Measurements from ENCODE around the gene SLC16A5. TPM values are rescaled to one million over a fixed set of nuclear protein-coding genes. Genes with fewer than 3 reads are reported as not detected.

Gene SLC16A5
- total and polyA plus RNA-seq, 10 of the 15 experiments (the other 5 are each of a cell fraction or from before 2014, with no cell fraction given), result 0.03 to 3.1 (median 0.96) TPM

GRCh38 chr17:75124041-75124818 is 36.5 kb downstream of the SLC16A5 start:
- no TSS peak for BruUV-seq (replicated peaks)
- ChIA-PET SMC1A (ENCODE audit: uncharacterized antibody, unreplicated experiment) (interaction anchor here (0.7 to 1.5 kb wide), 3 partner anchors 10 to 24 kb away, joined by 4 to 10 read pairs (median 6); no protein-coding TSS in a partner anchor), POLR2A (interaction anchor here (0.5 to 1.0 kb wide), 3 partner anchors 22 to 524 kb away, joined by 4 read pairs; no protein-coding TSS in a partner anchor), RAD21 (ENCODE audit: unreplicated experiment) (interaction anchor here (0.6 to 2.0 kb wide), 4 partner anchors 10 to 163 kb away, joined by 3 to 12 read pairs (median 3); partner anchors contain the start of gene SLC16A5), CTCF (interaction anchor here (0.8 to 1.6 kb wide), 3 partner anchors 10 to 164 kb away, joined by 3 to 10 read pairs (median 6); no protein-coding TSS in a partner anchor)
- in situ Hi-C loops (cut with MboI), result no loop called here
- Histone ChIP-seq H3K9ac (ENCODE audit: control insufficient read depth, insufficient read depth, low read length) (no peak overlapping the region), H4K20me1 (ENCODE audit: control insufficient read depth, insufficient read depth) (no peaks in the 10 kb centered on the region), H2AFZ (ENCODE audit: control insufficient read depth, low read depth, low read length) (no peak overlapping the region), H3K9me3 (replicated peaks; ENCODE audit: control insufficient read depth, insufficient read depth, low read length) (no peaks in the 10 kb centered on the region), H3K27ac (ENCODE audit: control insufficient read depth, insufficient read depth) (no peak overlapping the region), H3K4me3 (no peak overlapping the region), H3K27me3 (replicated peaks in 1 of 2; ENCODE audit: control insufficient read depth in 2 of 2, insufficient read depth in 2 of 2, low read length in 1 of 2) (no peaks in the 10 kb centered on the region), H3K79me2 (ENCODE audit: control insufficient read depth, insufficient read depth, low read length) (no peaks in the 10 kb centered on the region; the same call in 1 of the 2 replicates), H3K4me2 (ENCODE audit: control insufficient read depth, insufficient read depth) (no peak overlapping the region), H3K4me1 (ENCODE audit: control insufficient read depth, insufficient read depth, low read length) (peaks cover 10% of the 10 kb centered on the region), H3K36me3 (ENCODE audit: control insufficient read depth in 2 of 2, insufficient read depth in 2 of 2, low read length in 1 of 2) (peaks cover 0 to 3% of the 10 kb centered on the region in 2 experiments; a peak in 1 of 4 replicates)
- DNase-seq (ENCODE audit: low read depth, low spot score) (no peak), FAIRE-seq (no peak), ATAC-seq (no peak)
- TF ChIP-seq ZBTB4 (CRISPR knock-in tag; IDR thresholded peaks at IDR 0.05), result no peak
- peak; percentile 10 for TF ChIP-seq MEF2B (IDR thresholded peaks at IDR 0.05; ENCODE audit: partially characterized antibody, poor library complexity, severe bottlenecking)
- intact Hi-C loops (cut with micrococcal nuclease; ENCODE audit: unreplicated experiment), result no loop called here
- 91% methylated on average over 19 of the region's 19 CpGs for WGBS (ENCODE audit: insufficient coverage, insufficient replicate concordance, low lambda C conversion rate, missing lambda C conversion rate)
